ENCODE data around the gene ACTL10.

ACTL10 gene

DNA sequence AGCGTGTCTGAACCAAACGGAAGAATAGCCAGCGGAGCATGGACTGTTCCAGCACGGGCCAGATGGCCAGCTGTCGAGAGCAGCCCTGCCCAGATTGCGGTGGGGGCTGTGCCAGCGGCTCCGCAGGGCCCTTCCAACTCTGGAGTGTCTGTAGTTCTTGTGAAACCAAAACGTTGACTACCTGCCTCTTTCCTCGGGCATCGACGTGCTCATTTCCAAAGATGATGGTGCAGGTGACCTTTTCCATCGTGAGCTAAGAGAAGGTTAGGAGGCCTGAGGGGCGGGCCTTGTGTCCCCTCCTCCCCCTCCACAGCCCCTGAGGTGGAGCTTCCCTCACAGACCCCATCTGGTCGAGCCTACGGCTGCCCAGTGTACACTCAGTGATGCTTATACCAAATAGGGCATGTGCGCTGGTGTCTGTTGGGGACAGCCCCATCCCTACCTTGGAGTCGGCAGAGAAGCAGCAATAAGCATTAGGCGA, 17.5 kb upstream of the ACTL10 start:
- Histone ChIP-seq H3K27ac (no peak overlapping the region), H2AFZ (no peak overlapping the region), H3K79me2 (no peaks in the 10 kb centered on the region), H3K4me1 (peaks cover 9% of the 10 kb centered on the region), H3K9ac (no peak overlapping the region), H3K36me3 (ENCODE audit: control insufficient read depth, insufficient read depth, low read length) (no peaks in the 10 kb centered on the region), H3K4me3 (ENCODE audit: low read depth, low read length) (no peak overlapping the region), H3K9me3 (ENCODE audit: control insufficient read depth, low read length) (no peaks in the 10 kb centered on the region), H3K27me3 (ENCODE audit: control insufficient read depth, insufficient read depth, low read length) (no peaks in the 10 kb centered on the region), H3K4me2 (ENCODE audit: low read length) (no peak overlapping the region)
- TF ChIP-seq, protein P1, sequence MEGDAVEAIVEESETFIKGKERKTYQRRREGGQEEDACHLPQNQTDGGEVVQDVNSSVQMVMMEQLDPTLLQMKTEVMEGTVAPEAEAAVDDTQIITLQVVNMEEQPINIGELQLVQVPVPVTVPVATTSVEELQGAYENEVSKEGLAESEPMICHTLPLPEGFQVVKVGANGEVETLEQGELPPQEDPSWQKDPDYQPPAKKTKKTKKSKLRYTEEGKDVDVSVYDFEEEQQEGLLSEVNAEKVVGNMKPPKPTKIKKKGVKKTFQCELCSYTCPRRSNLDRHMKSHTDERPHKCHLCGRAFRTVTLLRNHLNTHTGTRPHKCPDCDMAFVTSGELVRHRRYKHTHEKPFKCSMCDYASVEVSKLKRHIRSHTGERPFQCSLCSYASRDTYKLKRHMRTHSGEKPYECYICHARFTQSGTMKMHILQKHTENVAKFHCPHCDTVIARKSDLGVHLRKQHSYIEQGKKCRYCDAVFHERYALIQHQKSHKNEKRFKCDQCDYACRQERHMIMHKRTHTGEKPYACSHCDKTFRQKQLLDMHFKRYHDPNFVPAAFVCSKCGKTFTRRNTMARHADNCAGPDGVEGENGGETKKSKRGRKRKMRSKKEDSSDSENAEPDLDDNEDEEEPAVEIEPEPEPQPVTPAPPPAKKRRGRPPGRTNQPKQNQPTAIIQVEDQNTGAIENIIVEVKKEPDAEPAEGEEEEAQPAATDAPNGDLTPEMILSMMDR (IDR thresholded peaks at IDR 0.05) = no peak

DNA sequence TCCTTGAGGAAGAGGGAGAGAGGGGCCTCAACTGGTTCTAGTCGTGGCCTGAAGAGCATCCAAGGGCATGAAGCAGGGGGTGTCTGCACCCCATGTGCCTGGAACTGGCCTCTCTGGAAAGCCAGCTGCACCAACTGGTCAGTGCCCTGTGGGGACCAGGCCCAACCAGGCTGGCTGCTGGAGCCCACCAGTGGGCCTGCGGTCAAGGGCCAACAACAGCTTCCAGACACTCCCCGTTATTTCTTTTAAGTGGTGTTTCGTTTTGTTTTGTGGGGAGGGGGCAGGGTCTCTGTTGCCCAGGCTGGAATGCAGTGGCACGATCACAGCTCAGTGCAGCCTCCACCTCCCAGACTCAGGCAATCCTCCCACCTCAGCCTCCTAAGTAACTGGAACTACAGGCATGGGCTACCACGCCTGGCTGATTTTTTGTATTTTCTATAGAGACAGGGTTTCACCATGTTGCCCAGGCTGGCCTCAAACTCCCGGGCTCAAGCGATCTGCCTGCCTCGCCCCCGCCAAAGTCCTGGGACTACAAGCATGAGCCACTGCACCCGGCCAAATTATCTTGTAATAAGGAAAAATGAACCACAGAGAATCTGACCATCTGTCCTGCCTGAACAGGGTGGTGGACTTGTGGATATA, 16.5 kb upstream of the ACTL10 start:
- Histone ChIP-seq H3K9ac (no peak overlapping the region), H3K9me3 (ENCODE audit: control insufficient read depth, low read length) (no peaks in the 10 kb centered on the region), H3K27ac (no peak overlapping the region), H3K27me3 (ENCODE audit: control insufficient read depth, insufficient read depth, low read length) (no peaks in the 10 kb centered on the region), H3K4me1 (peaks cover 11% of the 10 kb centered on the region), H3K4me2 (ENCODE audit: low read length) (no peak overlapping the region), H3K79me2 (no peaks in the 10 kb centered on the region), H2AFZ (no peak overlapping the region), H3K4me3 (ENCODE audit: low read depth, low read length) (no peak overlapping the region), H3K36me3 (ENCODE audit: control insufficient read depth, insufficient read depth, low read length) (no peaks in the 10 kb centered on the region)
- TF ChIP-seq, protein P1 (IDR thresholded peaks at IDR 0.05) = no peak

DNA sequence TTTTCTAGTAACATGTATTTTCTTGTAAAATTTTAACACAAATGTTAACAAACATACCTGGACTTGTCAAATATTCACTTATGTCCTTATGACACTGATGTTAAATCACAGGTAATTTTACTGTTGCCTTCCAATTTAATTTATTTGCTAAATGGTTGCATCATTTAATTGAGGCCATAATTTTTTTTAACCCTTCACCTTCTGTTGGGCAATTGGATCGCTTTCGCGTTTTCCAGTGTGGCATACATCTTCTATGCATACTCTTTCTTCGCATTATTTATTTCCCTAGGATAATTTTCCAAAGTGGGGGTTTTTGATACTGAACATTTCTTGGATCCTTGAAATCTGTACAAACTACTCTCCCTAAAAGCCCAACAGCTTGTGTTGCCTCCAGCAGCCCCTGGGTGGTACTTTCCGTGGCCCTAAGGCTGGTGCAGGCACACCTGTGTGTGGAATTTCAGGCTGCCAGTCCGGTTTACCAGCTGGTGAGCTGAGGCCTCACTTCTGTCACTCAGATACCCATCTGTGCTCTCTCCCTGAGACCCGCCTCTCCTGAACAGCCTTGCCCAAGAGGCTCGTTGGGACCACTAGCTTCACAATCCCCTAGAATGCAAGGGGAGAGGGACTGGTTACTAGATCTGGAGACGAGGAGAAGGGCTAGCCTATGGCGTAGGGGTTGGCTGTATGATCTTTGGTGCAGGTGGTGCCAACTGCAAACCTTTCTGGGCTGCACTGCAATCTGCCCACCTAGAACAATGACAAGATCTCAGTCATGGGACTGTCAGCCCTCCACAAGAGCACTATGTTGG, 15.8 kb upstream of the ACTL10 start:
- no peak overlapping the region for H3K4me3 ChIP-seq (ENCODE audit: low read depth, low read length)
- no peaks in the 10 kb centered on the region for H3K36me3 ChIP-seq (ENCODE audit: control insufficient read depth, insufficient read depth, low read length)
- no peak overlapping the region for H3K9ac ChIP-seq
- H3K79me2 ChIP-seq = no peaks in the 10 kb centered on the region
- H3K4me2 ChIP-seq (ENCODE audit: low read length) = no peak overlapping the region
- H3K27ac ChIP-seq = no peak overlapping the region
- TF ChIP-seq, protein P1 (IDR thresholded peaks at IDR 0.05) = no peak
- no peak overlapping the region for H2AFZ ChIP-seq
- H3K9me3 ChIP-seq (ENCODE audit: control insufficient read depth, low read length) = no peaks in the 10 kb centered on the region
- H3K27me3 ChIP-seq (ENCODE audit: control insufficient read depth, insufficient read depth, low read length) = no peaks in the 10 kb centered on the region
- H3K4me1 ChIP-seq = peaks cover 11% of the 10 kb centered on the region

DNA sequence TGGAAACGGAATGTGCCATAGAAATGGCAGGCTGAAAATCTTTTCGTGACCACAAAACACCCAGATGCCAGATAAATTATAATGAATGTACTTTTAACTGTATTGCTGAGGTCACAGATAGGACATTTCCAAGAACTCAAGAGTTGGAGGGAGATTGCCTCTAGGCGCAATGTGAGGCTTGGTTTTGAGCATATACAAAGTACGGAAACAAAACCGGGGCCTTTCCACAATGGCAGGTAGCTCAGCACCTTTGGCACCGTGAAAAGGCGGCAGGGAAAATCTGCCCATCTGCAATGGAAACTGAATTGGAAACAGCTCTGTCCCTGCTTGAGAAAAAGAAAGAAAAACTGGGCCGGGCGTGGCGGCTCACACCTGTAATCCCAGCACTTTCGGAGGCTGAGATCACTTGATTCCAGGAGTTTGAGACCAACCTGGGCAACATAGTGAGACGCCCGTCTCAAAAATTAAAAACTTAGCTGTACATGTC, 15.1 kb upstream of the ACTL10 start:
- TF ChIP-seq, protein P1 (IDR thresholded peaks at IDR 0.05) = no peak
- no peaks in the 10 kb centered on the region for H3K36me3 ChIP-seq (ENCODE audit: control insufficient read depth, insufficient read depth, low read length)
- no peaks in the 10 kb centered on the region for H3K79me2 ChIP-seq
- no peaks in the 10 kb centered on the region for H3K9me3 ChIP-seq (ENCODE audit: control insufficient read depth, low read length)
- H3K4me3 ChIP-seq (ENCODE audit: low read depth, low read length) = no peak overlapping the region
- peaks cover 11% of the 10 kb centered on the region for H3K4me1 ChIP-seq
- no peaks in the 10 kb centered on the region for H3K27me3 ChIP-seq (ENCODE audit: control insufficient read depth, insufficient read depth, low read length)
- H3K27ac ChIP-seq = no peak overlapping the region
- H2AFZ ChIP-seq = no peak overlapping the region
- H3K9ac ChIP-seq = no peak overlapping the region
- no peak overlapping the region for H3K4me2 ChIP-seq (ENCODE audit: low read length)
